DOHH2 (cell line): ENCODE results near the gene C2CD5.

Experiments used
- EZH2phosphoT487 ChIP-seq: fragments of 200-600 bp; sonication (generic); IDR thresholded peaks from 2 replicates; pipeline ENCODE4 v1.6.1; 2017; ENCODE audit warnings: borderline replicate concordance, mild to moderate bottlenecking, antibody characterized with exemption, low read length, moderate library complexity, mixed read lengths
- TF ChIP-seq, protein P1 (sequence below): fragments of 200-600 bp; sonication (generic); IDR thresholded peaks from one replicate; pipeline ENCODE4 v1.5.1; 2014; ENCODE audit warnings: antibody characterized with exemption, mild to moderate bottlenecking, low read depth, low read length; ENCODE audit not compliant: poor library complexity, severe bottlenecking

DNA sequence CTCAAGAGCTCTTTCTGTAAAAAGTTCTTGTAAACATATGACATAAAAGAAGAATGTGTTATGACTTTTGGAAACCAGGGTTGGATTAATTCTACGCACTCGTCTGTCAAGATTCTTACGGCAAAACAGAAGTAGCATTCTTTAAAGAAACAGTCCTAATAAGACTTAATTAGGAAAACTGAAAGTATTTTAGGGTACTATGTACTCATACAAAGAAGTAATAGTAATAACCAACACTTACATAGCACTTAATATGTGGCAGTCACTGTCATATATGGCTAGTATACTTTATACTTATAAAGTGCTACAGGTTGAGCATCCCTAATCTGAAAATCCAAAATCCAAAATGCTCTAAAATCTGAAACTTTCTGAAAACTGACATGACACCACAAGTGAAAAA lies 136.9 kb downstream of the C2CD5 start:
- TF ChIP-seq, protein P1, sequence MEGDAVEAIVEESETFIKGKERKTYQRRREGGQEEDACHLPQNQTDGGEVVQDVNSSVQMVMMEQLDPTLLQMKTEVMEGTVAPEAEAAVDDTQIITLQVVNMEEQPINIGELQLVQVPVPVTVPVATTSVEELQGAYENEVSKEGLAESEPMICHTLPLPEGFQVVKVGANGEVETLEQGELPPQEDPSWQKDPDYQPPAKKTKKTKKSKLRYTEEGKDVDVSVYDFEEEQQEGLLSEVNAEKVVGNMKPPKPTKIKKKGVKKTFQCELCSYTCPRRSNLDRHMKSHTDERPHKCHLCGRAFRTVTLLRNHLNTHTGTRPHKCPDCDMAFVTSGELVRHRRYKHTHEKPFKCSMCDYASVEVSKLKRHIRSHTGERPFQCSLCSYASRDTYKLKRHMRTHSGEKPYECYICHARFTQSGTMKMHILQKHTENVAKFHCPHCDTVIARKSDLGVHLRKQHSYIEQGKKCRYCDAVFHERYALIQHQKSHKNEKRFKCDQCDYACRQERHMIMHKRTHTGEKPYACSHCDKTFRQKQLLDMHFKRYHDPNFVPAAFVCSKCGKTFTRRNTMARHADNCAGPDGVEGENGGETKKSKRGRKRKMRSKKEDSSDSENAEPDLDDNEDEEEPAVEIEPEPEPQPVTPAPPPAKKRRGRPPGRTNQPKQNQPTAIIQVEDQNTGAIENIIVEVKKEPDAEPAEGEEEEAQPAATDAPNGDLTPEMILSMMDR: no peak
- TF ChIP-seq EZH2phosphoT487: no peak
